ENCODE data around the gene APBB2.

- TF ChIP-seq, protein P1, sequence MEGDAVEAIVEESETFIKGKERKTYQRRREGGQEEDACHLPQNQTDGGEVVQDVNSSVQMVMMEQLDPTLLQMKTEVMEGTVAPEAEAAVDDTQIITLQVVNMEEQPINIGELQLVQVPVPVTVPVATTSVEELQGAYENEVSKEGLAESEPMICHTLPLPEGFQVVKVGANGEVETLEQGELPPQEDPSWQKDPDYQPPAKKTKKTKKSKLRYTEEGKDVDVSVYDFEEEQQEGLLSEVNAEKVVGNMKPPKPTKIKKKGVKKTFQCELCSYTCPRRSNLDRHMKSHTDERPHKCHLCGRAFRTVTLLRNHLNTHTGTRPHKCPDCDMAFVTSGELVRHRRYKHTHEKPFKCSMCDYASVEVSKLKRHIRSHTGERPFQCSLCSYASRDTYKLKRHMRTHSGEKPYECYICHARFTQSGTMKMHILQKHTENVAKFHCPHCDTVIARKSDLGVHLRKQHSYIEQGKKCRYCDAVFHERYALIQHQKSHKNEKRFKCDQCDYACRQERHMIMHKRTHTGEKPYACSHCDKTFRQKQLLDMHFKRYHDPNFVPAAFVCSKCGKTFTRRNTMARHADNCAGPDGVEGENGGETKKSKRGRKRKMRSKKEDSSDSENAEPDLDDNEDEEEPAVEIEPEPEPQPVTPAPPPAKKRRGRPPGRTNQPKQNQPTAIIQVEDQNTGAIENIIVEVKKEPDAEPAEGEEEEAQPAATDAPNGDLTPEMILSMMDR (IDR thresholded peaks at IDR 0.05), result no peak
- TF ChIP-seq POLR2A (IDR thresholded peaks at IDR 0.05), result no peak
These were observed 189.5 kb downstream of the APBB2 start for GRCh38 chr4:41024556-41025491.

Measured in heart left ventricle (tissue), 13 donors.